Neural progenitor cell (in vitro differentiated cells): ENCODE measurements around the gene YWHAB.

ENCODE experiments used
- EZH2 ChIP-seq: fragments of 200-600 bp; sonication (generic); IDR thresholded peaks from 2 replicates; pipeline ENCODE4 v1.6.1; 2017; ENCODE audit warnings: antibody characterized with exemption, mild to moderate bottlenecking, moderate library complexity
- EZH2phosphoT487 ChIP-seq: fragments of 200-600 bp; sonication (generic); IDR thresholded peaks from 2 replicates; pipeline ENCODE4 v1.6.1; 2017; ENCODE audit warnings: antibody characterized with exemption
- TF ChIP-seq, protein P1 (sequence below): fragments of 200-600 bp; sonication (generic); IDR thresholded peaks from 2 replicates; pipeline ENCODE4 v1.5.1; 2017; ENCODE audit warnings: antibody characterized with exemption, mild to moderate bottlenecking

DNA sequence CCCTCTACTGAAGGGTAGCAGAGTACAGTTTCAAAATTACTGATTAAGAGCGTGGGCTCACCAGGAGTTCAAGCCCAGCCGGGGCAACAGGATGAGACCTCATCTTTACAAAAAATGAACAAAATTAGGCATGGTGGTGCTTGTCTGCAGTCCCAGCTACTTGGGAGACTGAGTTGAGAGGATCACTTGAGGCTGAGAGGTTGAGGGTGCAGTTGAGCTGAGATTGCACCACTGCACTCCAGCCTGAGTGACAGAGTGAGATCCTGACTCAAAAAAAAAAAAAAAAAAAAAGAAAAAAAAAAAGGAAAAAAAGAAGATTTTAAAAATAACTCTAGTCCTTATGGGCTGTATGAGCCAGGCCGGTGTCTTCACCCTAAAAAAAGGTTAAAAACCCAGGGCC is 43.1 kb downstream of the YWHAB start:
- TF ChIP-seq EZH2: no peak
- TF ChIP-seq, protein P1, sequence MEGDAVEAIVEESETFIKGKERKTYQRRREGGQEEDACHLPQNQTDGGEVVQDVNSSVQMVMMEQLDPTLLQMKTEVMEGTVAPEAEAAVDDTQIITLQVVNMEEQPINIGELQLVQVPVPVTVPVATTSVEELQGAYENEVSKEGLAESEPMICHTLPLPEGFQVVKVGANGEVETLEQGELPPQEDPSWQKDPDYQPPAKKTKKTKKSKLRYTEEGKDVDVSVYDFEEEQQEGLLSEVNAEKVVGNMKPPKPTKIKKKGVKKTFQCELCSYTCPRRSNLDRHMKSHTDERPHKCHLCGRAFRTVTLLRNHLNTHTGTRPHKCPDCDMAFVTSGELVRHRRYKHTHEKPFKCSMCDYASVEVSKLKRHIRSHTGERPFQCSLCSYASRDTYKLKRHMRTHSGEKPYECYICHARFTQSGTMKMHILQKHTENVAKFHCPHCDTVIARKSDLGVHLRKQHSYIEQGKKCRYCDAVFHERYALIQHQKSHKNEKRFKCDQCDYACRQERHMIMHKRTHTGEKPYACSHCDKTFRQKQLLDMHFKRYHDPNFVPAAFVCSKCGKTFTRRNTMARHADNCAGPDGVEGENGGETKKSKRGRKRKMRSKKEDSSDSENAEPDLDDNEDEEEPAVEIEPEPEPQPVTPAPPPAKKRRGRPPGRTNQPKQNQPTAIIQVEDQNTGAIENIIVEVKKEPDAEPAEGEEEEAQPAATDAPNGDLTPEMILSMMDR: no peak
- no peak for TF ChIP-seq EZH2phosphoT487
